HepG2 (cell line): ENCODE data around the gene OR10H1. TPM values are rescaled to one million over a fixed set of nuclear protein-coding genes. Genes with fewer than 3 reads are reported as not detected.
"Not testable (repeated sequence)": the region's sequence is repeated elsewhere in the genome, so short reads cannot be mapped to it uniquely, and the experiment has no call there.

ENCODE experiments used
- ATAC-seq: fragments of 200-7000 bp; cut with Tn5 transposase; 3 replicates; pipeline ENCODE4 v1.9.1; 2020; ENCODE audit warnings: mild to moderate bottlenecking, moderate library complexity
- BruUV-seq: library from RNA; stranded (reverse); fragments of 400-500 nt; replicated peaks from 2 replicates; lab custom pipeline; 2021; lab: Mats Ljungman, UMichigan
- CTCF ChIA-PET: fragments of 300-600 bp; formaldehyde crosslinking; extraction: SDS; loops from one replicate; lab custom pipeline; 2021; ENCODE audit warnings: low total read pairs, inconsistent platforms, low intra/inter-chr PET ratio; lab: Yijun Ruan, JAX
- POLR2A ChIA-PET: fragments of 350-600 bp; sonication (Branson Sonifier 250); formaldehyde crosslinking; loops from one replicate; lab custom pipeline; 2020; ENCODE audit warnings: antibody characterized with exemption, inconsistent platforms; lab: Yijun Ruan, JAX
- DNase-seq: peaks from one replicate; pipeline ENCODE4 v3.0.0-alpha.2; 2015; ENCODE audit warnings: low spot score
- FAIRE-seq: peaks from 3 replicates; lab custom pipeline; 2011; peaks lifted over from hg19 to GRCh38; lab: Jason Lieb, UNC
- H2AFZ ChIP-seq: one replicate; pipeline ENCODE4 v1.6.1; 2011; ENCODE audit warnings: low read length, inconsistent platforms
- H3K27ac ChIP-seq: fragments of 300-600 bp; 3 replicates; pipeline ENCODE4 v1.8.0; 2011; ENCODE audit warnings: mixed run types, mild to moderate bottlenecking, mixed read lengths, low read length, inconsistent platforms; ENCODE audit not compliant: insufficient read depth; ENCODE audit errors: extremely low read length
- H3K27me3 ChIP-seq, 2 experiments: fragments of 200-600 bp in 1 of 2; 2 replicates in 1 of 2; 3 replicates in 1 of 2; pipeline versions ENCODE4 v1.6.0 to v1.8.0; 2011; ENCODE audit warnings: low read length in 2 of 2, mild to moderate bottlenecking in 2 of 2, moderate library complexity in 2 of 2, inconsistent platforms in 1 of 2; ENCODE audit not compliant: insufficient read depth in 2 of 2, control insufficient read depth in 1 of 2
- H3K36me3 ChIP-seq, 2 experiments: fragments of 200-600 bp in 1 of 2; replicated peaks in 1 of 2; 2 replicates in 1 of 2; 3 replicates in 1 of 2; pipeline versions ENCODE4 v1.5.1 to v1.8.0; 2011; ENCODE audit warnings: low read length in 2 of 2, inconsistent platforms in 1 of 2; ENCODE audit not compliant: insufficient read depth in 2 of 2, control insufficient read depth in 1 of 2
- H3K4me1 ChIP-seq: 2 replicates; pipeline ENCODE4 v1.5.1; 2012; ENCODE audit warnings: low read length, inconsistent platforms; ENCODE audit not compliant: insufficient read depth
- H3K4me2 ChIP-seq: 2 replicates; pipeline ENCODE4 v1.6.0; 2011; ENCODE audit warnings: low read depth, low read length, inconsistent platforms
- H3K4me3 ChIP-seq, 3 experiments: fragments of 200-600 bp in 1 of 3; sonication (generic), shearing (Covaris generic) in 1 of 3; replicated peaks in 1 of 3; 2 replicates each; pipeline ENCODE4 v1.5.1; 2011 to 2016; ENCODE audit warnings: low read length in 3 of 3, inconsistent platforms in 2 of 3, low read depth in 2 of 3, mild to moderate bottlenecking in 2 of 3, control low read depth in 1 of 3, mixed read lengths in 1 of 3; ENCODE audit not compliant: insufficient read depth in 1 of 3
- H3K79me2 ChIP-seq: one replicate; pipeline ENCODE4 v1.6.1; 2011; ENCODE audit warnings: low read length, inconsistent platforms; ENCODE audit not compliant: insufficient read depth
- H3K9ac ChIP-seq: 2 replicates; pipeline ENCODE4 v1.6.0; 2011; ENCODE audit warnings: mild to moderate bottlenecking, low read depth, low read length, inconsistent platforms; ENCODE audit not compliant: insufficient read depth
- H3K9me3 ChIP-seq: 2 replicates; pipeline ENCODE4 v1.5.1; 2012; ENCODE audit warnings: mild to moderate bottlenecking, low read length
- H4K20me1 ChIP-seq: 2 replicates; pipeline ENCODE4 v1.6.0; 2011; ENCODE audit warnings: inconsistent platforms, mild to moderate bottlenecking, low read length, moderate library complexity; ENCODE audit not compliant: insufficient read depth
- STAG1 ChIP-seq: sonication (generic); formaldehyde crosslinking; IDR thresholded peaks from 2 replicates; pipeline ENCODE4 v1.4.0; 2020; ENCODE audit warnings: missing genetic modification reagents
- ZNF329 ChIP-seq: sonication (generic); formaldehyde crosslinking; IDR thresholded peaks from 2 replicates; pipeline ENCODE4 v1.9.0; 2021; ENCODE audit warnings: low read depth, mild to moderate bottlenecking, missing genetic modification reagents
- WGBS: methylation state at CpG from one replicate; pipeline ENCODE4 v1.1.6; 2017; ENCODE audit warnings: low lambda C conversion rate; 5-methylcytosine and 5-hydroxymethylcytosine counted together
- in situ Hi-C: cut with HindIII; loops from 2 replicates; pipeline ENCODE4 v1.10.0; 2017; ENCODE audit warnings: low pct_unique_long_range_greater_than_20kb; ENCODE audit not compliant: extremely low pct_ligation_motif_present
- intact Hi-C: fragments of 100-400 bp; cut with micrococcal nuclease; formaldehyde crosslinking; loops from one replicate; pipeline ENCODE4 v1.10.0; 2022; ENCODE audit not compliant: unreplicated experiment
- polyA plus RNA-seq, 8 experiments: library from polyadenylated mRNA; depleted of rRNA in 3 of 8; stranded (reverse) in 7 of 8; unstranded in 1 of 8; fragments of >200 nt; fragmentation: Illumina TruSeq in 4 of 8; extraction: Trizol in 4 of 8; gene quantifications; 2 replicates each; pipeline versions ENCODE4 v1.2.1 to v1.2.3, GENCODE V29; 2011 to 2016; ENCODE audit warnings: low read depth in 4 of 8, missing spikeins in 1 of 8, mixed read lengths in 1 of 8; ENCODE audit not compliant: insufficient read depth in 1 of 8
- total RNA-seq, 5 experiments: library from RNA; depleted of rRNA; stranded (reverse); fragments of >200 nt; fragmentation: Illumina TruSeq; extraction: Trizol; gene quantifications; 2 replicates each; pipeline ENCODE4 v1.2.3, GENCODE V29; 2016; ENCODE audit warnings: low read depth in 1 of 5

The OR10H1 gene
- total and polyA plus RNA-seq, 2 of the 13 experiments (the other 11 are each of a cell fraction or from before 2014, with no cell fraction given), result not detected

DNA sequence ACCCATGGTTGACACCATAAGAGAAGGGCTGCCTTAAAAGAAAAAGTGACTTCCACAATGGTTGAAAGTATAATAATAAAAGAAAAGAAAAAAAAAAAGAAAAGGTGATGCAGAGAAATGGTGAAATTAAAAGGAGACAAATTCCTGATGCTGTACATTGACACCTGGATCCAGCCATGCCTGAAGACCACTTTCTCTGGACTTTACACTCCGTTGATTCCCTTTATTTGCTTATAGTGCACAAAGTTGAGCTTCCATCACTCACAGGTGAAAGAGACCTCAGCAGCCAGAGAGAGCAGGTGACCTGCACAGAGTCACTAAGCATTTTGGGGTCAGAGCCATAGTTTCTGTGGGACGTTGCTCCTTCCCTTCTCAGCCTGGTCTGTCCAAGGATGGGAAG, 40.2 kb downstream of the OR10H1 start:
- Histone ChIP-seq H3K27me3 (no peaks in the 10 kb centered on the region; a peak in 1 of 5 replicates), H3K79me2 (no peaks in the 10 kb centered on the region), H4K20me1 (no peaks in the 10 kb centered on the region)
- FAIRE-seq (no peak), DNase-seq (no peak)
- 4% methylated on average over 2 of the region's 2 CpGs for WGBS
- in situ Hi-C loops, result loop anchor here (5.0 kb wide), 1 partner anchor 98 kb away; no protein-coding TSS in a partner anchor
- TF ChIP-seq STAG1 (CRISPR knock-in tag) (no peak), ZNF329 (CRISPR knock-in tag) (peak; percentile 96)
- TF ChIP-seq, all 625 proteins: peak for 1
- ChIA-PET POLR2A (no interaction called here), CTCF (no interaction called here)
- intact Hi-C loops, result no loop called here
- Histone ChIP-seq H3K9ac (no peak overlapping the region), H3K36me3 (no peaks in the 10 kb centered on the region), H3K4me1 (no peaks in the 10 kb centered on the region), H3K4me2 (no peak overlapping the region), H3K9me3 (no peaks in the 10 kb centered on the region), H2AFZ (no peak overlapping the region), H3K27ac (no peak overlapping the region), H3K4me3 (no peak overlapping the region)
- no peak for ATAC-seq
- no TSS peak for BruUV-seq

- H4K20me1 ChIP-seq, H3K36me3 ChIP-seq, FAIRE-seq, H3K4me1 ChIP-seq, intact Hi-C loops, H3K27me3 ChIP-seq, H2AFZ ChIP-seq, ATAC-seq, H3K9ac ChIP-seq, H3K9me3 ChIP-seq, in situ Hi-C loops, H3K79me2 ChIP-seq, H3K4me3 ChIP-seq, BruUV-seq, DNase-seq, H3K4me2 ChIP-seq, POLR2A ChIA-PET, CTCF ChIA-PET, H3K27ac ChIP-seq: not testable (repeated sequence)
- WGBS, result 0% methylated on average over 1 of the region's 3 CpGs
Measured at GRCh38 chr19:15774159-15774558, 41.3 kb downstream of the OR10H1 start.
